HG02981 (cell line): ENCODE data around the gene CPT1B.

Experiments used
- ATAC-seq: cut with Tn5 transposase; IDR thresholded peaks from one replicate; pipeline ENCODE4 v1.9.1; 2021; ENCODE audit warnings: mild to moderate bottlenecking, moderate library complexity; ENCODE audit not compliant: unreplicated experiment

Gene CPT1B

GRCh38 chr22:50571264-50572175, 6.7 kb downstream of the CPT1B start:
- ATAC-seq: no peak

- ATAC-seq: no peak
Observed at GRCh38 chr22:50570861-50571260, 7.4 kb downstream of the CPT1B start.

- ATAC-seq: no peak
Observed at GRCh38 chr22:50569896-50570535, 8.2 kb downstream of the CPT1B start.

GRCh38 chr22:50569041-50569459, 9.2 kb downstream of the CPT1B start:
- no peak for ATAC-seq

- no peak for ATAC-seq
Observed at GRCh38 chr22:50568626-50569025, 9.6 kb downstream of the CPT1B start.

GRCh38 chr22:50567721-50568252, 10.4 kb downstream of the CPT1B start:
- no peak for ATAC-seq

GRCh38 chr22:50564289-50564688, 13.9 kb downstream of the CPT1B start:
- no peak for ATAC-seq

- no peak for ATAC-seq
Observed at GRCh38 chr22:50563413-50564160, 14.6 kb downstream of the CPT1B start.

GRCh38 chr22:50562523-50563412, 15.5 kb downstream of the CPT1B start, which contains the start of gene SYCE3:
Gene SYCE3, minus strand, starts transcription at chr22:50562919. Its CDS starts 6,514 bp downstream, at chr22:50556405.
- peak; percentile 83 for ATAC-seq

GRCh38 chr22:50561401-50562358, 16.5 kb downstream of the CPT1B start:
- ATAC-seq: no peak

- no peak for ATAC-seq
Observed at GRCh38 chr22:50560034-50560433, 18.2 kb downstream of the CPT1B start.

- ATAC-seq: no peak
Observed at GRCh38 chr22:50556703-50557102, 21.5 kb downstream of the CPT1B start.

GRCh38 chr22:50553310-50553709, 24.9 kb downstream of the CPT1B start:
- ATAC-seq: no peak

GRCh38 chr22:50551160-50551752, 27.0 kb downstream of the CPT1B start:
- no peak for ATAC-seq

GRCh38 chr22:50550395-50550794, 27.8 kb downstream of the CPT1B start:
- ATAC-seq: no peak

GRCh38 chr22:50548921-50549790, 29.1 kb downstream of the CPT1B start:
- no peak for ATAC-seq

GRCh38 chr22:50548040-50548920, 29.9 kb downstream of the CPT1B start:
- ATAC-seq: no peak
